Bronchial epithelial cell (primary cell): Measurements from ENCODE around the gene UFD1. TPM values are rescaled to one million over a fixed set of nuclear protein-coding genes. Genes with fewer than 3 reads are reported as not detected.

Experiments used
- DNase-seq: peaks from one replicate; pipeline ENCODE4 v3.0.0-alpha.2; 2010; ENCODE audit warnings: low read depth
- FAIRE-seq: peaks from 2 replicates; lab custom pipeline; 2011; peaks lifted over from hg19 to GRCh38; lab: Jason Lieb, UNC
- H3K27me3 ChIP-seq: 2 replicates; pipeline ENCODE4 v1.5.1; 2011; ENCODE audit warnings: low read length; ENCODE audit not compliant: control insufficient read depth, insufficient read depth
- H3K36me3 ChIP-seq: 2 replicates; pipeline ENCODE4 v1.5.1; 2011; ENCODE audit warnings: low read length; ENCODE audit not compliant: control insufficient read depth, insufficient read depth
- H3K4me3 ChIP-seq: 2 replicates; pipeline ENCODE4 v1.5.1; 2011; ENCODE audit warnings: mild to moderate bottlenecking, low read depth, low read length, control low read depth
- total RNA-seq: library from RNA; depleted of rRNA; stranded (reverse); fragments of >200 nt; gene quantifications from 2 replicates; pipeline ENCODE4 v1.2.1, GENCODE V29; 2014
- TF ChIP-seq, protein P1 (sequence below): IDR thresholded peaks from 2 replicates; pipeline ENCODE4 v1.5.1; 2011; ENCODE audit warnings: mild to moderate bottlenecking, moderate library complexity, low read length, control low read depth, inconsistent platforms; ENCODE audit not compliant: insufficient read depth, severe bottlenecking

Gene UFD1
- total RNA-seq, 1 donor from 2014 or later = 66.9 TPM

DNA sequence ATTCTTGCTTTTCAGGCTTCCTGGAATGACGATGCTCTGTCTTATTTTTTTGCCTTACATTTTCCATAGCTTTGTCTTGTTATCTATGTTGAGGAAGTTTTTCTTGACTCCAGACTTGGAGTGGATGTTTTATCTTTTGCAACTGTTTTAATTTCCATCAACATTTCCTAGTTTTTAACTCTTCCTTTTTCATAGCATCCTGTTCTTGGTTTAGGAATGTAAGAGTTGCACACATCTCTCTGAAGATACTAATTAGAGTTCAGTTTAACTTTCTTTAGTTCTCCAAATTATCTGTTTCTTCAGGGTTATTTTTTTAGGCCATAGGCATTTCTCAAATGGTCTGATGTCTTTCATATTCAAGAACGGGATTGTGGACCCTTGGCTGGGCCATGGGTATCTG is 34.8 kb upstream of the UFD1 start:
- no peak for FAIRE-seq
- Histone ChIP-seq H3K27me3 (no peaks in the 10 kb centered on the region), H3K4me3 (no peak overlapping the region), H3K36me3 (no peaks in the 10 kb centered on the region)
- no peak for DNase-seq
- TF ChIP-seq, protein P1, sequence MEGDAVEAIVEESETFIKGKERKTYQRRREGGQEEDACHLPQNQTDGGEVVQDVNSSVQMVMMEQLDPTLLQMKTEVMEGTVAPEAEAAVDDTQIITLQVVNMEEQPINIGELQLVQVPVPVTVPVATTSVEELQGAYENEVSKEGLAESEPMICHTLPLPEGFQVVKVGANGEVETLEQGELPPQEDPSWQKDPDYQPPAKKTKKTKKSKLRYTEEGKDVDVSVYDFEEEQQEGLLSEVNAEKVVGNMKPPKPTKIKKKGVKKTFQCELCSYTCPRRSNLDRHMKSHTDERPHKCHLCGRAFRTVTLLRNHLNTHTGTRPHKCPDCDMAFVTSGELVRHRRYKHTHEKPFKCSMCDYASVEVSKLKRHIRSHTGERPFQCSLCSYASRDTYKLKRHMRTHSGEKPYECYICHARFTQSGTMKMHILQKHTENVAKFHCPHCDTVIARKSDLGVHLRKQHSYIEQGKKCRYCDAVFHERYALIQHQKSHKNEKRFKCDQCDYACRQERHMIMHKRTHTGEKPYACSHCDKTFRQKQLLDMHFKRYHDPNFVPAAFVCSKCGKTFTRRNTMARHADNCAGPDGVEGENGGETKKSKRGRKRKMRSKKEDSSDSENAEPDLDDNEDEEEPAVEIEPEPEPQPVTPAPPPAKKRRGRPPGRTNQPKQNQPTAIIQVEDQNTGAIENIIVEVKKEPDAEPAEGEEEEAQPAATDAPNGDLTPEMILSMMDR = no peak

DNA sequence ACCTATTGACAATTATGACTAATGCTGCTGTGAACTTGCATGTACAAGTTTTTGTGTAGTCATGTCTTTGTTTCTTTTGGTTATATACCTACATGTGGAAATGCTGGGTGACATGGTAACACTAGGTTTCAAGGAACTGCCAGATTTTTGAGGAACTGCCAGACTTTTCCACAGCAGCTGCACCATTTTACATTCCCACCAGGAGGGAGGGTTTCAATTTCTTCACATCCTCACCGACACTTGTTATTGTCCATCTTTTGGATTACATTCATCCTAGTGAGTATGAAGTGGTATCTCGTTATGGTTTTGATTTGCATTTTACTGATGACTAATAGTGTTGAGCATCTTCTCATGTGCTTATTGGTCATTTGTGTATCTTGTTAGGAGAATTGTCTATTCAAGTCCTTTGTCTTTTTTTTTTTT is 31.9 kb upstream of the UFD1 start:
- FAIRE-seq (peak; percentile 79), DNase-seq (peak; percentile 98)
- TF ChIP-seq, protein P1 = no peak
- no peaks in the 10 kb centered on the region for H3K27me3 ChIP-seq
- no peak overlapping the region for H3K4me3 ChIP-seq
- no peaks in the 10 kb centered on the region for H3K36me3 ChIP-seq

DNA sequence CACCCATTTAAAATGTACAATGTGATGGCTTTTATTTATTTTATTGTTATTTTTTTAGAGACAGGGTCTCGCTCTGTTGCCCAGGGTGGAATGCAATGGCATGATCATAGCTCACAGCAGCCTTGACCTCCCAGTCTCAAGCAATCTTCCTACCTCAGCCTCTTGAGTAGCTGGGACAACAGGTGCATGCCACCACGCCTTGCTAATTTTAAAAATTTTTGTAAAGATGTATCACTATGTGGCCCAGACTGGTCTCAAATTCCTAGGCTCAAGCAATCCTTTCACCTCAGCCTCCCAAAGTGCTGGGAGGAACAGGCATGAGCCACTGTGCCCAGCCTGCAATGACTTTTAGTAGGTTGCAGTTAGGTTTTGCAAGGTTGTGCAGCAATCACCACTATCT is 30.9 kb upstream of the UFD1 start:
- DNase-seq (no peak), FAIRE-seq (no peak)
- TF ChIP-seq, protein P1 = no peak
- H3K27me3 ChIP-seq = no peaks in the 10 kb centered on the region
- H3K4me3 ChIP-seq = no peak overlapping the region
- H3K36me3 ChIP-seq = peaks cover 2% of the 10 kb centered on the region

DNA sequence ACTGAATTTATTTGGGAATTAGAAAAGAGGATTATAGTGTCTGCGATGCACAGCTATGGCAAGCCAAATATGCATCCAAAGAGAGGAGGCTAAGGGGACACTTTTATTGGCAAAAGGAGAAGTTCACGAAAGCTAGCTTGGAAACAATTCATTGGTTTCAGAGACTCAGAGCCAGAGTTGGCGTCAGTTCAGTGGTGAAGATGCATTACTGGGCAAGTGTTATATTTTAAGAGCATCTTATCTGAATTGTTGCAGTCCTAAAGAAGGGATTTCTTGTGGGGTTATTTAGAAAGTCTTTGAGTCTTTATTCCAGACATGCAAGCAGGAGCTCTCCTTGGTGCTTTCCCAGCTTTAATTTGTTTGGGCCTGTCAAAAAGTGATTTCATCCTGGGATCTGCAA is 30.2 kb upstream of the UFD1 start:
- Histone ChIP-seq H3K27me3 (no peaks in the 10 kb centered on the region), H3K4me3 (no peak overlapping the region), H3K36me3 (peaks cover 2% of the 10 kb centered on the region)
- FAIRE-seq (no peak), DNase-seq (peak; percentile 36)
- TF ChIP-seq, protein P1 = no peak

DNA sequence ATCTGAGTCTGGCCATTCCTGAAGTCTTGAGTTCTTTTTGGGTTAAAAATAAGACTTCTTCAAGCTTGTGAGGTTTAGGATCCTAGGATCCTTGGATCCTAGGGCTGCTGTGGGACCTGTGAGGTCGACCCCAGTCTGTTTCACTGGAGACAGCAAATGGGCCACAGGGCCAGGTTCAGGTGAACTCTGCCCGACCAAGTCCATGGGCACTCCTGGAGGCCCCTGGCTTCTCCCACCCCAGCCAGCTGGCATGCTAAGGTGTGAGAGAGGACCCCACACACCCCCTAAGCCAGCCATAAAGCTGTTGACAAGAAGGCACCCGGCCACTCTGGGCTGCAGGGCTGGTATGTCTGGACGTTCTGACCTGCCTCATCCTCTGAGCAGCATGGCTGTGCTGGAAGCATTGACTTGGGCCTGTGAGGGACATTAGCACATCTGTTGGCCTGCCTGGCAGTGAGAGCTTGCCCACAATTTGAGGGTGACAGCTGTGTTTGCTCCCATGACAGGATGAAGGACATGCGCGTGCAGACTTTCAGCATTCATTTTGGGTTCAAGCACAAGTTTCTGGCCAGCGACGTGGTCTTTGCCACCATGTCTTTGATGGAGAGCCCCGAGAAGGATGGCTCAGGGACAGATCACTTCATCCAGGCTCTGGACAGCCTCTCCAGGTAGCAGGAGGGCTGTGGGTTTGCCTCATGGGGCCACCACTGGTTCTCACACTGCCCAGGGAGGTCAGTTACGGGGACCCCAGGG is 29.2 kb upstream of the UFD1 start:
- no peak for FAIRE-seq
- peaks cover 2% of the 10 kb centered on the region for H3K36me3 ChIP-seq
- TF ChIP-seq, protein P1 = no peak
- no peak overlapping the region for H3K4me3 ChIP-seq
- H3K27me3 ChIP-seq = no peaks in the 10 kb centered on the region
- DNase-seq = no peak

DNA sequence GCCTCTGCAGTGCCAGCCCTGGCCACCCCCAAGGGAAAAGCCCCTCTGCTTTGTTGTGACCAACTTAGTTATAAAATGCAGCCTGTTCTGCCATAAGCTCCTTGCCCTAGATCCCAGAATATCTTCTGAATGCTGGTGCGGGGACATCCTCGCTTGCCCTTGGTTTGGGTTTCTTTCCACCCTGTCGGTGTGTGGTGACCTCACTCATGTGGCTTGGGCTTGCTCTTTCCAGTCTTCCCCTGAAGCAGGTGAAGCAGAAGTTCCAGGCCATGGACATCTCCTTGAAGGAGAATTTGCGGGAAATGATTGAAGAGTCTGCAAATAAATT is 28.5 kb upstream of the UFD1 start:
- H3K36me3 ChIP-seq = peaks cover 2% of the 10 kb centered on the region
- TF ChIP-seq, protein P1 = no peak
- FAIRE-seq (no peak), DNase-seq (no peak)
- no peak overlapping the region for H3K4me3 ChIP-seq
- no peaks in the 10 kb centered on the region for H3K27me3 ChIP-seq
